Naive B cell (primary cell): ENCODE data around the gene TCIRG1. TPM values are rescaled to one million over a fixed set of nuclear protein-coding genes. Genes with fewer than 3 reads are reported as not detected.

Experiments used
- ATAC-seq, 2 donors: fragments of 150-1000 bp; cut with Tn5 transposase; 2 replicates each; pipeline ENCODE4 v1.10.0; 2021; ENCODE audit warnings: low read depth in 2 of 2, mild to moderate bottlenecking in 2 of 2, moderate library complexity in 2 of 2
- DNase-seq: peaks from one replicate; pipeline ENCODE4 v3.0.0; 2022
- H3K27ac Mint-ChIP-seq, 6 donors: one replicate each; pipeline ENCODE4 v1.8.0; 2020 to 2022; ENCODE audit warnings: mild to moderate bottlenecking in 6 of 6, mixed read lengths in 6 of 6, moderate library complexity in 5 of 6, inconsistent platforms in 2 of 6
- H3K27me3 Mint-ChIP-seq, 3 donors: one replicate each; pipeline ENCODE4 v1.8.0; 2021 to 2022; ENCODE audit warnings: mixed read lengths in 3 of 3, mild to moderate bottlenecking in 1 of 3
- H3K36me3 Mint-ChIP-seq, 2 donors: one replicate each; pipeline ENCODE4 v1.8.0; 2020 to 2022; ENCODE audit warnings: mixed read lengths in 2 of 2, inconsistent platforms in 1 of 2, mild to moderate bottlenecking in 1 of 2
- H3K4me1 Mint-ChIP-seq, 3 donors: one replicate each; pipeline ENCODE4 v1.8.0; 2020 to 2022; ENCODE audit warnings: mixed read lengths in 3 of 3, inconsistent platforms in 1 of 3, mild to moderate bottlenecking in 1 of 3, moderate library complexity in 1 of 3
- H3K4me3 Mint-ChIP-seq, 8 donors: one replicate each; pipeline ENCODE4 v1.8.0; 2020 to 2022; ENCODE audit warnings: mild to moderate bottlenecking in 8 of 8, mixed read lengths in 8 of 8, moderate library complexity in 8 of 8, inconsistent platforms in 2 of 8
- H3K9me3 Mint-ChIP-seq, 7 donors: one replicate each; pipeline ENCODE4 v1.8.0; 2020 to 2022; ENCODE audit warnings: mixed read lengths in 7 of 7, mild to moderate bottlenecking in 5 of 7, inconsistent platforms in 2 of 7, moderate library complexity in 1 of 7
- polyA plus RNA-seq, 6 donors: library from polyadenylated mRNA; unstranded; fragments of 300-500 nt; fragmentation: Illumina TruSeq; gene quantifications; one replicate each; pipeline ENCODE4 v1.2.3, GENCODE V29; 2021; ENCODE audit warnings: low read depth in 6 of 6

TCIRG1 gene
- polyA plus RNA-seq, 6 donors from 2014 or later = 16.4 to 44.9 (median 26.6) TPM

GRCh38 chr11:68071281-68072048 is 32.6 kb downstream of the TCIRG1 start:
- peaks cover 0 to 9% (median 0%) of the 10 kb centered on the region in 3 donors for H3K4me1 Mint-ChIP-seq
- H3K27me3 Mint-ChIP-seq = no peaks in the 10 kb centered on the region
- DNase-seq (no peak), ATAC-seq (no peak)
- no peak overlapping the region for H3K4me3 Mint-ChIP-seq
- H3K27ac Mint-ChIP-seq = peak overlapping the region in 4 of 6 donors; percentile 54 to 70 (median 64)
- H3K36me3 Mint-ChIP-seq = peaks cover 19 to 28% of the 10 kb centered on the region in 2 donors
- no peaks in the 10 kb centered on the region for H3K9me3 Mint-ChIP-seq

GRCh38 chr11:68074584-68075352 is 35.9 kb downstream of the TCIRG1 start:
- no peaks in the 10 kb centered on the region for H3K9me3 Mint-ChIP-seq
- no peak overlapping the region for H3K27ac Mint-ChIP-seq
- H3K27me3 Mint-ChIP-seq = no peaks in the 10 kb centered on the region
- ATAC-seq (no peak), DNase-seq (no peak)
- peaks cover 5 to 22% (median 14%) of the 10 kb centered on the region in 3 donors for H3K4me1 Mint-ChIP-seq
- no peak overlapping the region for H3K4me3 Mint-ChIP-seq
- H3K36me3 Mint-ChIP-seq = peaks cover 7 to 18% of the 10 kb centered on the region in 2 donors

GRCh38 chr11:68076371-68077042 is 37.7 kb downstream of the TCIRG1 start:
- Mint-ChIP-seq H3K4me1 (peaks cover 5 to 16% (median 14%) of the 10 kb centered on the region in 3 donors), H3K27ac (peak overlapping the region in 2 of 6 donors; percentile 25 to 49), H3K27me3 (no peaks in the 10 kb centered on the region), H3K36me3 (peaks cover 0 to 11% of the 10 kb centered on the region in 2 donors), H3K9me3 (no peaks in the 10 kb centered on the region), H3K4me3 (no peak overlapping the region)
- DNase-seq (no peak), ATAC-seq (no peak)

- H3K4me1 Mint-ChIP-seq = peaks cover 5 to 14% (median 13%) of the 10 kb centered on the region in 3 donors
- peaks cover 0 to 11% of the 10 kb centered on the region in 2 donors for H3K36me3 Mint-ChIP-seq
- ATAC-seq (peak in 1 of 2 donors; percentile 21), DNase-seq (no peak)
- peak overlapping the region in 4 of 6 donors; percentile 26 to 91 (median 56) for H3K27ac Mint-ChIP-seq
- no peaks in the 10 kb centered on the region for H3K27me3 Mint-ChIP-seq
- no peaks in the 10 kb centered on the region for H3K9me3 Mint-ChIP-seq
- H3K4me3 Mint-ChIP-seq = peak overlapping the region in 2 of 8 donors; percentile 28 to 40
Measured at GRCh38 chr11:68077617-68078582, 39.1 kb downstream of the TCIRG1 start.

- ATAC-seq = no peak
- Mint-ChIP-seq H3K4me1 (peaks cover 5 to 14% (median 13%) of the 10 kb centered on the region in 3 donors), H3K4me3 (no peak overlapping the region), H3K27me3 (no peaks in the 10 kb centered on the region), H3K36me3 (peaks cover 0 to 5% of the 10 kb centered on the region in 2 donors), H3K9me3 (no peaks in the 10 kb centered on the region), H3K27ac (peak overlapping the region in 2 of 6 donors; percentile 37 to 53)
- no peak for DNase-seq
Measured at GRCh38 chr11:68080860-68081259, 42.0 kb downstream of the TCIRG1 start.

GRCh38 chr11:68081691-68082090 is 42.9 kb downstream of the TCIRG1 start:
- Mint-ChIP-seq H3K4me1 (peaks cover 5 to 13% (median 12%) of the 10 kb centered on the region in 3 donors), H3K27me3 (no peaks in the 10 kb centered on the region), H3K36me3 (peaks cover 0 to 5% of the 10 kb centered on the region in 2 donors), H3K27ac (no peak overlapping the region), H3K9me3 (no peaks in the 10 kb centered on the region), H3K4me3 (no peak overlapping the region)
- no peak for ATAC-seq
- no peak for DNase-seq

DNA sequence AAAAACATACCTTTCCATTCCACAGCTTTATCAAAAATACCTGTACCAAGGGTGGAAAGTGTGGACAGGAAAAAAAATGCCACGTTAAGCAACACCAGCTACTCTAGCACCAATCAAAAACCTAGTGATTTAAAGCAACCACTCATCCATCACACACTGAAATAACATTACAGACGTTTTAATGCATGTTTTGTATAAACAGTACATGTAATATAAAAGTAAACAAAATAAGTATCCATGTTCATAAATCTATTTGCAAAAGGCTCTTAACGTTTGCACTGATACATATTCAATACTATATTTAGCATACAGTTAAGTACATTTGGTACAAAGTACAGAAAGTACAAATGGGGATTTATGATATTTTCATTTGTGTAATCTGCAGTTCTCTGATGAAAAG is 43.7 kb downstream of the TCIRG1 start:
- Mint-ChIP-seq H3K4me3 (no peak overlapping the region), H3K36me3 (peaks cover 0 to 5% of the 10 kb centered on the region in 2 donors), H3K27ac (no peak overlapping the region)

GRCh38 chr11:68083517-68083916 is 44.7 kb downstream of the TCIRG1 start:
- Mint-ChIP-seq H3K27me3 (no peaks in the 10 kb centered on the region), H3K4me3 (no peak overlapping the region), H3K4me1 (no peaks in the 10 kb centered on the region), H3K36me3 (peaks cover 0 to 5% of the 10 kb centered on the region in 2 donors), H3K27ac (peak overlapping the region in 1 of 6 donors; percentile 17), H3K9me3 (no peaks in the 10 kb centered on the region)
- ATAC-seq (no peak), DNase-seq (no peak)

More for the DNA sequence above, 43.7 kb downstream of the TCIRG1 start:
- ATAC-seq (no peak), DNase-seq (no peak)
- Mint-ChIP-seq H3K9me3 (no peaks in the 10 kb centered on the region), H3K4me1 (peaks cover 5 to 9% (median 7%) of the 10 kb centered on the region in 3 donors), H3K27me3 (no peaks in the 10 kb centered on the region)

GRCh38 chr11:68089679-68090078 is 50.9 kb downstream of the TCIRG1 start:
- no peaks in the 10 kb centered on the region for H3K9me3 Mint-ChIP-seq
- no peak overlapping the region for H3K27ac Mint-ChIP-seq
- no peak overlapping the region for H3K4me3 Mint-ChIP-seq
- H3K36me3 Mint-ChIP-seq = no peaks in the 10 kb centered on the region
- no peak for DNase-seq
- ATAC-seq = no peak
- peaks cover 7 to 11% (median 8%) of the 10 kb centered on the region in 3 donors for H3K4me1 Mint-ChIP-seq
- no peaks in the 10 kb centered on the region for H3K27me3 Mint-ChIP-seq

DNA sequence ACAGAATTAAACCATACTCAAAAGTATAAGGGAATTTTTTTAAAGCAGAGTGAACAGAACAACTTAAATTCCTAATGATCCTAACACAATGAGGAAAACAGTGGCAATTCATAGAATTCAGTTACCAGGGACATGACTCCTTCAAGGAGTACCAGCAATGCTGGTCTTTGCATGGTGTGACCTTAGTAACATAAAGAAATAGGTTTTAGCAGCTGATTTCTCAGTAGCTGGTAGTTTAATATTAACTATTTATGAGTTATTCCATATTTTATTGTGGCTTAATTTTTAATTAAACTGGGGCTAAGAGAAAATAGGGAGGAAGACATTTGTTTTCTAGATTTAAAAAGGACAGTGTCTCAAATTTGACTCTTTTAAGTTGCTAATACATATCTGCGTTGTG is 51.5 kb downstream of the TCIRG1 start:
- no peaks in the 10 kb centered on the region for H3K36me3 Mint-ChIP-seq
- no peaks in the 10 kb centered on the region for H3K27me3 Mint-ChIP-seq
- H3K4me1 Mint-ChIP-seq = peaks cover 7 to 11% (median 8%) of the 10 kb centered on the region in 3 donors
- H3K4me3 Mint-ChIP-seq = peak overlapping the region in 6 of 8 donors; percentile 18 to 81 (median 55)
- no peak for ATAC-seq
- H3K27ac Mint-ChIP-seq = peak overlapping the region in 3 of 6 donors; percentile 6 to 83 (median 42)
- H3K9me3 Mint-ChIP-seq = no peaks in the 10 kb centered on the region
- no peak for DNase-seq

GRCh38 chr11:68090706-68091105 is 51.9 kb downstream of the TCIRG1 start:
- Mint-ChIP-seq H3K4me1 (peaks cover 7 to 11% (median 8%) of the 10 kb centered on the region in 3 donors), H3K9me3 (no peaks in the 10 kb centered on the region), H3K27me3 (no peaks in the 10 kb centered on the region), H3K27ac (peak overlapping the region; percentile 6 to 83 (median 66)), H3K36me3 (no peaks in the 10 kb centered on the region), H3K4me3 (peak overlapping the region in 6 of 8 donors; percentile 18 to 81 (median 55))
- DNase-seq (no peak), ATAC-seq (peak; percentile 92 to 95)

- H3K27ac Mint-ChIP-seq = no peak overlapping the region
- ATAC-seq = no peak
- H3K9me3 Mint-ChIP-seq = no peaks in the 10 kb centered on the region
- no peaks in the 10 kb centered on the region for H3K27me3 Mint-ChIP-seq
- peaks cover 7 to 11% (median 8%) of the 10 kb centered on the region in 3 donors for H3K4me1 Mint-ChIP-seq
- no peak overlapping the region for H3K4me3 Mint-ChIP-seq
- no peaks in the 10 kb centered on the region for H3K36me3 Mint-ChIP-seq
- no peak for DNase-seq
Measured at GRCh38 chr11:68092411-68092810, 53.6 kb downstream of the TCIRG1 start.
